HEK293 (cell line): ENCODE measurements around the gene KLHDC7B.
A peak's percentile ranks its signal among the peaks of the same experiment; 100 is the strongest.

ENCODE experiments used
- GLI2 ChIP-seq: fragments of 450-650 bp; formaldehyde crosslinking; IDR thresholded peaks from 2 replicates; pipeline ENCODE4; 2017; ENCODE audit warnings: missing biosample characterization, missing genetic modification characterization, low read depth, borderline replicate concordance
- IKZF3 ChIP-seq: fragments of 450-650 bp; IDR thresholded peaks from 2 replicates; pipeline ENCODE4 v1.5.0; 2018; ENCODE audit warnings: missing biosample characterization, mild to moderate bottlenecking, missing genetic modification characterization, moderate library complexity
- KLF10 ChIP-seq: fragments of 450-650 bp; IDR thresholded peaks from 2 replicates; pipeline ENCODE4 v1.5.1; 2018; ENCODE audit warnings: missing biosample characterization, mild to moderate bottlenecking, missing genetic modification characterization
- KLF16 ChIP-seq: fragments of 450-650 bp; formaldehyde crosslinking; IDR thresholded peaks from 2 replicates; pipeline ENCODE4 v1.5.1; 2017; ENCODE audit warnings: missing biosample characterization, missing genetic modification characterization
- KLF8 ChIP-seq: fragments of 450-650 bp; formaldehyde crosslinking; IDR thresholded peaks from 2 replicates; pipeline ENCODE4 v1.5.1; 2016; ENCODE audit warnings: missing biosample characterization, missing genetic modification characterization
- KLF9 ChIP-seq: fragments of 450-650 bp; formaldehyde crosslinking; IDR thresholded peaks from 2 replicates; pipeline ENCODE4 v1.5.1; 2016; ENCODE audit warnings: missing biosample characterization, missing genetic modification characterization, low read depth
- TRIM28 ChIP-seq: IDR thresholded peaks from 2 replicates; pipeline ENCODE4 v1.6.1; 2011; ENCODE audit warnings: low read length, control low read depth, borderline replicate concordance
- YY2 ChIP-seq: fragments of 450-650 bp; formaldehyde crosslinking; IDR thresholded peaks from 2 replicates; pipeline ENCODE4 v1.5.1; 2016; ENCODE audit warnings: missing biosample characterization, missing genetic modification characterization
- ZBTB8A ChIP-seq: fragments of 450-650 bp; formaldehyde crosslinking; IDR thresholded peaks from 2 replicates; pipeline ENCODE4 v1.5.1; 2016; ENCODE audit warnings: missing biosample characterization, missing genetic modification characterization
- ZFHX2 ChIP-seq: fragments of 450-650 bp; formaldehyde crosslinking; conservative IDR thresholded peaks from 2 replicates; pipeline ENCODE4 v1.5.1; 2016; ENCODE audit warnings: missing biosample characterization, missing genetic modification characterization
- ZFP69B ChIP-seq: fragments of 450-650 bp; formaldehyde crosslinking; IDR thresholded peaks from 2 replicates; pipeline ENCODE4 v1.5.1; 2016; ENCODE audit warnings: missing biosample characterization, missing genetic modification characterization
- ZNF121 ChIP-seq: fragments of 450-650 bp; formaldehyde crosslinking; IDR thresholded peaks from 2 replicates; pipeline ENCODE4 v1.5.1; 2016; ENCODE audit warnings: missing biosample characterization, missing genetic modification characterization
- ZNF133 ChIP-seq: fragments of 450-650 bp; formaldehyde crosslinking; IDR thresholded peaks from 2 replicates; pipeline ENCODE4 v1.5.1; 2016; ENCODE audit warnings: missing biosample characterization, missing genetic modification characterization
- ZNF311 ChIP-seq: fragments of 450-650 bp; formaldehyde crosslinking; IDR thresholded peaks from 2 replicates; pipeline ENCODE4 v1.5.1; 2017; ENCODE audit warnings: missing biosample characterization, missing genetic modification characterization, borderline replicate concordance
- ZNF324 ChIP-seq: fragments of 450-650 bp; formaldehyde crosslinking; IDR thresholded peaks from 2 replicates; pipeline ENCODE4 v1.5.1; 2016; ENCODE audit warnings: missing biosample characterization, missing genetic modification characterization
- ZNF404 ChIP-seq: fragments of 450-650 bp; formaldehyde crosslinking; IDR thresholded peaks from 2 replicates; pipeline ENCODE4 v1.5.1; 2017; ENCODE audit warnings: missing biosample characterization, missing genetic modification characterization
- ZNF423 ChIP-seq: fragments of 450-650 bp; formaldehyde crosslinking; IDR thresholded peaks from 2 replicates; pipeline ENCODE4 v1.5.1; 2016; ENCODE audit warnings: missing biosample characterization, missing genetic modification characterization
- ZNF660 ChIP-seq: fragments of 450-650 bp; IDR thresholded peaks from 2 replicates; pipeline ENCODE4 v1.5.1; 2018; ENCODE audit warnings: missing biosample characterization, mild to moderate bottlenecking, missing genetic modification characterization
- ZNF677 ChIP-seq: fragments of 450-650 bp; IDR thresholded peaks from 2 replicates; pipeline ENCODE4 v1.5.0; 2018; ENCODE audit warnings: missing biosample characterization, mild to moderate bottlenecking, missing genetic modification characterization, moderate library complexity
- ZNF76 ChIP-seq: fragments of 450-650 bp; formaldehyde crosslinking; IDR thresholded peaks from 2 replicates; pipeline ENCODE4; 2016; ENCODE audit warnings: low read depth, missing biosample characterization, missing genetic modification characterization, borderline replicate concordance
- ZNF792 ChIP-seq: fragments of 450-650 bp; formaldehyde crosslinking; IDR thresholded peaks from 2 replicates; pipeline ENCODE4 v1.5.1; 2016; ENCODE audit warnings: missing biosample characterization, missing genetic modification characterization
- ZNF830 ChIP-seq: fragments of 450-650 bp; IDR thresholded peaks from 2 replicates; pipeline ENCODE4 v1.5.0; 2018; ENCODE audit warnings: missing biosample characterization, missing genetic modification characterization, low read depth, mild to moderate bottlenecking, moderate library complexity
- TF ChIP-seq, protein P1 (sequence below): fragments of 450-650 bp; formaldehyde crosslinking; IDR thresholded peaks from 2 replicates; pipeline ENCODE4; 2016; ENCODE audit warnings: missing biosample characterization, missing genetic modification characterization
- TF ChIP-seq, protein P2 (sequence below): fragments of 450-650 bp; formaldehyde crosslinking; IDR thresholded peaks from 2 replicates; pipeline ENCODE4 v1.5.1; 2016; ENCODE audit warnings: missing biosample characterization, missing genetic modification characterization
- TF ChIP-seq, protein P3 (sequence below): fragments of 450-650 bp; formaldehyde crosslinking; IDR thresholded peaks from 2 replicates; pipeline ENCODE4 v1.5.1; 2016; ENCODE audit warnings: missing biosample characterization, missing genetic modification characterization
- TF ChIP-seq, protein P4 (sequence below): fragments of 450-650 bp; formaldehyde crosslinking; IDR thresholded peaks from 2 replicates; pipeline ENCODE4 v1.5.1; 2016; ENCODE audit warnings: missing biosample characterization, missing genetic modification characterization
- TF ChIP-seq, protein P5 (sequence below): fragments of 450-650 bp; formaldehyde crosslinking; IDR thresholded peaks from 2 replicates; pipeline ENCODE4 v1.5.1; 2016; ENCODE audit warnings: missing biosample characterization, missing genetic modification characterization
- TF ChIP-seq, protein P6 (sequence below): fragments of 450-650 bp; formaldehyde crosslinking; IDR thresholded peaks from 2 replicates; pipeline ENCODE4 v1.5.1; 2016; ENCODE audit warnings: missing biosample characterization, missing genetic modification characterization
- TF ChIP-seq, protein P7 (sequence below): sonication (generic); formaldehyde crosslinking; IDR thresholded peaks from 2 replicates; pipeline ENCODE4 v1.8.1; 2022; ENCODE audit warnings: mild to moderate bottlenecking, moderate library complexity, missing genetic modification reagents

The KLHDC7B gene

DNA sequence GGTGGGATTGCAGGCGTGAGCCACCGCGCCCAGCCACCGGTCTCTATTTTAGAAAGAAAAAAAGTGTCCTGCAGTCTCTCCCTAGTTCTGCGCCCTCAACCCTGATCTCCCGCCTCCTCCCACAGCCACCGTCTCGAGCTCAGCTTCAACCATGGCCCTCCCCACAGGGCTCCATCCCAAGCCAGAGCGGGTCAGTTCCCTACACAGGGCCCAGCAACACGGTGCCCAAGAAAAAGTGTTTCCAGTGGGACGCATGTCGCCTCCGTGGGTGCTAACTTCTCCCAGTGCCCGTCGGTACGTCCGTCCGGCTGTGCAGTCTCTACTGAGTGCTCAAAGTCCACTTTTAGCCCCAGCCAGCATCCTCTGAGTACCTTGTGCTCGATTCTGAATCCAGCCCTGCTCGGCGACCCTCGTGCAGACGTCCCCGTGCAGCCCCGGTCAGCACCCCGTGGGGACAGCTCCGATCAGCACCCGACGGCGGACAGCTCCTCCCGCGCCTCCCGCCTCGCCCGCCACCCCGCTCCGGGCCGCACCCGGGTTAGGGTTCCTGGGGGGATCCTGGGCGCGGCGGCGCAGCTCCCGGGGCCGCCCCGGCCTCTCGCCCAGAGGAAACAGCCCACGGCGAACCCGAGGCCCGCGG lies 54.2 kb downstream of the KLHDC7B start (continued):
- TF ChIP-seq ZNF792 (no peak), ZNF660 (no peak), ZNF121 (tag by site-specific recombination) (no peak), ZNF677 (no peak), ZNF311 (tag by site-specific recombination) (no peak), ZFHX2 (tag by site-specific recombination) (0 out of 2 replicates have a peak, but pooled peaks have one; percentile 24), IKZF3 (tag by site-specific recombination) (0 out of 2 replicates have a peak, but pooled peaks have one; percentile 11), KLF10 (no peak), ZNF76 (tag by site-specific recombination) (peak; percentile 24; the same call in 1 of the 2 replicates), ZNF324 (no peak), ZFP69B (tag by site-specific recombination) (no peak), ZNF133 (tag by site-specific recombination) (no peak), ZNF423 (tag by site-specific recombination) (no peak), KLF9 (tag by site-specific recombination) (no peak), TRIM28 (no peak), KLF8 (tag by site-specific recombination) (peak; percentile 59; the same call in 1 of the 2 replicates), ZBTB8A (tag by site-specific recombination) (peak; percentile 79), GLI2 (tag by site-specific recombination) (no peak), ZNF404 (tag by site-specific recombination) (no peak), KLF16 (tag by site-specific recombination) (no peak), ZNF830 (tag by site-specific recombination) (no peak), YY2 (tag by site-specific recombination) (no peak)
- TF ChIP-seq, protein P1, sequence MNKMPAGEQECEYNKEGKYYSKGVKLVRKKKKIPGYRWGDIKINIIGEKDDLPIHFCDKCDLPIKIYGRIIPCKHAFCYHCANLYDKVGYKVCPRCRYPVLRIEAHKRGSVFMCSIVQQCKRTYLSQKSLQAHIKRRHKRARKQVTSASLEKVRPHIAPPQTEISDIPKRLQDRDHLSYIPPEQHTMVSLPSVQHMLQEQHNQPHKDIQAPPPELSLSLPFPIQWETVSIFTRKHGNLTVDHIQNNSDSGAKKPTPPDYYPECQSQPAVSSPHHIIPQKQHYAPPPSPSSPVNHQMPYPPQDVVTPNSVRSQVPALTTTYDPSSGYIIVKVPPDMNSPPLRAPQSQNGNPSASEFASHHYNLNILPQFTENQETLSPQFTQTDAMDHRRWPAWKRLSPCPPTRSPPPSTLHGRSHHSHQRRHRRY (tag by site-specific recombination) = no peak
- TF ChIP-seq, protein P2, sequence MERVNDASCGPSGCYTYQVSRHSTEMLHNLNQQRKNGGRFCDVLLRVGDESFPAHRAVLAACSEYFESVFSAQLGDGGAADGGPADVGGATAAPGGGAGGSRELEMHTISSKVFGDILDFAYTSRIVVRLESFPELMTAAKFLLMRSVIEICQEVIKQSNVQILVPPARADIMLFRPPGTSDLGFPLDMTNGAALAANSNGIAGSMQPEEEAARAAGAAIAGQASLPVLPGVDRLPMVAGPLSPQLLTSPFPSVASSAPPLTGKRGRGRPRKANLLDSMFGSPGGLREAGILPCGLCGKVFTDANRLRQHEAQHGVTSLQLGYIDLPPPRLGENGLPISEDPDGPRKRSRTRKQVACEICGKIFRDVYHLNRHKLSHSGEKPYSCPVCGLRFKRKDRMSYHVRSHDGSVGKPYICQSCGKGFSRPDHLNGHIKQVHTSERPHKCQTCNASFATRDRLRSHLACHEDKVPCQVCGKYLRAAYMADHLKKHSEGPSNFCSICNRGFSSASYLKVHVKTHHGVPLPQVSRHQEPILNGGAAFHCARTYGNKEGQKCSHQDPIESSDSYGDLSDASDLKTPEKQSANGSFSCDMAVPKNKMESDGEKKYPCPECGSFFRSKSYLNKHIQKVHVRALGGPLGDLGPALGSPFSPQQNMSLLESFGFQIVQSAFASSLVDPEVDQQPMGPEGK = peak; percentile 39
- TF ChIP-seq, protein P3, sequence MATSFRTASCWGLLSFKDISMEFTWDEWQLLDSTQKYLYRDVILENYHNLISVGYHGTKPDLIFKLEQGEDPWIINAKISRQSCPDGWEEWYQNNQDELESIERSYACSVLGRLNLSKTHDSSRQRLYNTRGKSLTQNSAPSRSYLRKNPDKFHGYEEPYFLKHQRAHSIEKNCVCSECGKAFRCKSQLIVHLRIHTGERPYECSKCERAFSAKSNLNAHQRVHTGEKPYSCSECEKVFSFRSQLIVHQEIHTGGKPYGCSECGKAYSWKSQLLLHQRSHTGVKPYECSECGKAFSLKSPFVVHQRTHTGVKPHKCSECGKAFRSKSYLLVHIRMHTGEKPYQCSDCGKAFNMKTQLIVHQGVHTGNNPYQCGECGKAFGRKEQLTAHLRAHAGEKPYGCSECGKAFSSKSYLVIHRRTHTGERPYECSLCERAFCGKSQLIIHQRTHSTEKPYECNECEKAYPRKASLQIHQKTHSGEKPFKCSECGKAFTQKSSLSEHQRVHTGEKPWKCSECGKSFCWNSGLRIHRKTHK = no peak
- TF ChIP-seq, protein P4, sequence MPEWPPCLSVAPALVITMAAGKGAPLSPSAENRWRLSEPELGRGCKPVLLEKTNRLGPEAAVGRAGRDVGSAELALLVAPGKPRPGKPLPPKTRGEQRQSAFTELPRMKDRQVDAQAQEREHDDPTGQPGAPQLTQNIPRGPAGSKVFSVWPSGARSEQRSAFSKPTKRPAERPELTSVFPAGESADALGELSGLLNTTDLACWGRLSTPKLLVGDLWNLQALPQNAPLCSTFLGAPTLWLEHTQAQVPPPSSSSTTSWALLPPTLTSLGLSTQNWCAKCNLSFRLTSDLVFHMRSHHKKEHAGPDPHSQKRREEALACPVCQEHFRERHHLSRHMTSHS = no peak
- TF ChIP-seq, protein P5, sequence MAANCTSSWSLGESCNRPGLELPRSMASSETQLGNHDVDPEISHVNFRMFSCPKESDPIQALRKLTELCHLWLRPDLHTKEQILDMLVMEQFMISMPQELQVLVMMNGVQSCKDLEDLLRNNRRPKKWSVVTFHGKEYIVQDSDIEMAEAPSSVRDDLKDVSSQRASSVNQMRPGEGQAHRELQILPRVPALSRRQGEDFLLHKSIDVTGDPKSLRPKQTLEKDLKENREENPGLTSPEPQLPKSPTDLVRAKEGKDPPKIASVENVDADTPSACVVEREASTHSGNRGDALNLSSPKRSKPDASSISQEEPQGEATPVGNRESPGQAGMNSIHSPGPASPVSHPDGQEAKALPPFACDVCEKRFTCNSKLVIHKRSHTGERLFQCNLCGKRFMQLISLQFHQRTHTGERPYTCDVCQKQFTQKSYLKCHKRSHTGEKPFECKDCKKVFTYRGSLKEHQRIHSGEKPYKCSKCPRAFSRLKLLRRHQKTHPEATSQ (tag by site-specific recombination) = no peak
- TF ChIP-seq, protein P6, sequence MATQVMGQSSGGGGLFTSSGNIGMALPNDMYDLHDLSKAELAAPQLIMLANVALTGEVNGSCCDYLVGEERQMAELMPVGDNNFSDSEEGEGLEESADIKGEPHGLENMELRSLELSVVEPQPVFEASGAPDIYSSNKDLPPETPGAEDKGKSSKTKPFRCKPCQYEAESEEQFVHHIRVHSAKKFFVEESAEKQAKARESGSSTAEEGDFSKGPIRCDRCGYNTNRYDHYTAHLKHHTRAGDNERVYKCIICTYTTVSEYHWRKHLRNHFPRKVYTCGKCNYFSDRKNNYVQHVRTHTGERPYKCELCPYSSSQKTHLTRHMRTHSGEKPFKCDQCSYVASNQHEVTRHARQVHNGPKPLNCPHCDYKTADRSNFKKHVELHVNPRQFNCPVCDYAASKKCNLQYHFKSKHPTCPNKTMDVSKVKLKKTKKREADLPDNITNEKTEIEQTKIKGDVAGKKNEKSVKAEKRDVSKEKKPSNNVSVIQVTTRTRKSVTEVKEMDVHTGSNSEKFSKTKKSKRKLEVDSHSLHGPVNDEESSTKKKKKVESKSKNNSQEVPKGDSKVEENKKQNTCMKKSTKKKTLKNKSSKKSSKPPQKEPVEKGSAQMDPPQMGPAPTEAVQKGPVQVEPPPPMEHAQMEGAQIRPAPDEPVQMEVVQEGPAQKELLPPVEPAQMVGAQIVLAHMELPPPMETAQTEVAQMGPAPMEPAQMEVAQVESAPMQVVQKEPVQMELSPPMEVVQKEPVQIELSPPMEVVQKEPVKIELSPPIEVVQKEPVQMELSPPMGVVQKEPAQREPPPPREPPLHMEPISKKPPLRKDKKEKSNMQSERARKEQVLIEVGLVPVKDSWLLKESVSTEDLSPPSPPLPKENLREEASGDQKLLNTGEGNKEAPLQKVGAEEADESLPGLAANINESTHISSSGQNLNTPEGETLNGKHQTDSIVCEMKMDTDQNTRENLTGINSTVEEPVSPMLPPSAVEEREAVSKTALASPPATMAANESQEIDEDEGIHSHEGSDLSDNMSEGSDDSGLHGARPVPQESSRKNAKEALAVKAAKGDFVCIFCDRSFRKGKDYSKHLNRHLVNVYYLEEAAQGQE (tag by site-specific recombination) = peak; percentile 98
- TF ChIP-seq, protein P7, sequence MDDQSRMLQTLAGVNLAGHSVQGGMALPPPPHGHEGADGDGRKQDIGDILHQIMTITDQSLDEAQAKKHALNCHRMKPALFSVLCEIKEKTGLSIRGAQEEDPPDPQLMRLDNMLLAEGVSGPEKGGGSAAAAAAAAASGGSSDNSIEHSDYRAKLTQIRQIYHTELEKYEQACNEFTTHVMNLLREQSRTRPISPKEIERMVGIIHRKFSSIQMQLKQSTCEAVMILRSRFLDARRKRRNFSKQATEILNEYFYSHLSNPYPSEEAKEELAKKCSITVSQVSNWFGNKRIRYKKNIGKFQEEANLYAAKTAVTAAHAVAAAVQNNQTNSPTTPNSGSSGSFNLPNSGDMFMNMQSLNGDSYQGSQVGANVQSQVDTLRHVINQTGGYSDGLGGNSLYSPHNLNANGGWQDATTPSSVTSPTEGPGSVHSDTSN (CRISPR knock-in tag) = peak; percentile 96
